Measurements from ENCODE around the gene AAK1.
"Not testable (repeated sequence)": the region's sequence is repeated elsewhere in the genome, so short reads cannot be mapped to it uniquely, and the experiment has no call there.

AAK1 gene

DNA sequence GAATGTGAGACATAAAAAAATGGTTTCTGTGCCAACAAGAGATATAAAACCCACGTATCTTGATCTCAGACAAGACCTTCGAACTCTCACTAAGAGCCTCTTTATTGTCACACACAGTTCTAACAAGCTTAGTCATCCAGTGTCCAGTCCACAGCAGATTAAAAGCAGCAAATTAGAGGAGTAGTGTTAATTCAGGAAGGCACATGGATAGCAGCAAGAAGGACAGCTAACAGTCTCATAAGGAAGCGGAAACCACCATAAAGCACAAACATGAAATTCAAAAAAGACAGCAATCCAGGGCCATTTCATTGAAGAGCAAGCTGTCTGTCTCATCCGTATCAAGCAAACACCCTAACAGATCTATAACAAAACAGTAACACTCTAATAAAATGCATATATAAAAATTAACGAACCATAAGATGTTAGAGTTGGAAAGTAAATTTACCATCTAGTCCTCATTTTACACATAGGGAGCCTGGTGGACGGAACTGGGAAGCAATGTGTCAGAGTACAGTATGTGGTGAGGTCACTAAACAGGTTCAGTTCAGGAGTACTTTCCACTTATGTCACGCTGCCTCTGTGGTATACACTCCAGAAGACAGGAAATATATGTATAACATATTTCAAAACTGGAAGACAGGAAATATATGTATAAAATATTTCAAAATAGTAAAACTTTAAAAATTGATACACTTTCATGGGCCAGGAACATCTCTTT lies 18.3 kb downstream of the AAK1 start:
- DNase-seq (ENCODE audit: low read depth in 3 of 3): no peak

- no peak for DNase-seq (ENCODE audit: low read depth in 3 of 3)
Measured at GRCh38 chr2:69624611-69625010, 18.9 kb downstream of the AAK1 start.

DNA sequence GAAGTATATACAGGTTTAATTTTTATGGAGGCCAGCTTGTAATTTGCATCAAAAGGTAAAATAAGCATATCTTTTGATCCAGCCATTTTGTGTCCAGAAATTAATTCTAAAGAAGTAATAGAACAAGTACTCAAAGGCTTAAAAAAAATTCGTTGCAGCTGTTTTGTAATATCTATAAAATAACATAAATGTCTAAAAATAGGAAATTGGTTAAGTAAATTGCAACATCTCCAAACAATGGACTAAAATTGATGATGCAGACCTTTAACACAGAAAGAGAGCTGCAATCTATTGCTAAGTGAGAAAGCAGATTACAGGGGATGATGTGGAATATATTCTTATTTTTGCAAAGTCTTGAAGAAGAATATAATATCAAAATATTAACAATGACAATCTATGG lies 19.4 kb downstream of the AAK1 start:
- no peak for DNase-seq (ENCODE audit: low read depth in 3 of 3)

DNA sequence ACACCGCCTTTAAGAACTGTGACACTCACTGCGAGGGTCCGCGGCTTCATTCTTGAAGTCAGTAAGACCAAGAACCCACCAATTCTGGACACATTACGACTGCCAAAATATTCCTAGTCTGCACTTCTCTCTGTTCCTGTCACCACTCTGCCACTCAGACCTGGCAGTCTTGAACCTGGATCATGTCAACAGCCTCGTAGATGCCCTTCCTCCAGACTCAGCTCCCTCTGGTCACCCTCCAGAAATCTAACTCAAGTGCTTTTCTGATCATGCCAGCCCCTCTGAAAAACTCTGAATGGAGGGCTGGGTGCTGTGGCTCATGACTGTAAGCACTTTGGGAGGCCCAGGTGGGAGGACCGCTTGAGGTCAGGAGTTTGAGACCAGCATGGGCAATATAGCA lies 20.3 kb downstream of the AAK1 start:
- DNase-seq (ENCODE audit: low read depth in 3 of 3): no peak

DNA sequence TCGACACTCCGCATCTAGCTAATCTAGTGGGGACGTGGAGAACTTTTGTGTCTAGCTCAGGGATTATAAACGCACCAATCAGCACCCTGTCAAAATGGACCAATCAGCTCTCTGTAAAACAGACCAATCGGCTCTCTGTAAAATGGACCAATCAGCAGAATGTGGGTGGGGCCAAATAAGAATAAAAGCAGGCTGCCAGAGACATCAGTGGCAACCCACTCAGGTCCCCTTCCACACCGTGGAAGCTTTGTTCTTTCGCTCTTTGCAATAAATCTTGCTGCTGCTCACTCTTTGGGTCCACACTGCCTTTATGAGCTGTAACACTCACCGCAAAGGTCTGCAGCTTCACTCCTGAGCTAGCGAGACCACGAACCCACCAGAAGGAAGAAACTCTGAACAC lies 20.7 kb downstream of the AAK1 start:
- not testable (repeated sequence) for DNase-seq (ENCODE audit: low read depth in 3 of 3)

- DNase-seq (ENCODE audit: low read depth in 3 of 3): not testable (repeated sequence)
Measured at GRCh38 chr2:69622017-69622540, 21.5 kb downstream of the AAK1 start.

- DNase-seq (ENCODE audit: low read depth in 3 of 3): no peak
Measured at GRCh38 chr2:69621440-69621839, 22.1 kb downstream of the AAK1 start.

GRCh38 chr2:69620870-69621269 lies 22.7 kb downstream of the AAK1 start:
- no peak for DNase-seq (ENCODE audit: low read depth in 3 of 3)

- DNase-seq (ENCODE audit: low read depth in 3 of 3): no peak
Measured at GRCh38 chr2:69619725-69620124, 23.8 kb downstream of the AAK1 start.

- no peak for DNase-seq (ENCODE audit: low read depth in 3 of 3)
Measured at GRCh38 chr2:69618362-69618761, 25.2 kb downstream of the AAK1 start.

GRCh38 chr2:69617744-69618143 lies 25.8 kb downstream of the AAK1 start:
- DNase-seq (ENCODE audit: low read depth in 3 of 3): no peak

DNA sequence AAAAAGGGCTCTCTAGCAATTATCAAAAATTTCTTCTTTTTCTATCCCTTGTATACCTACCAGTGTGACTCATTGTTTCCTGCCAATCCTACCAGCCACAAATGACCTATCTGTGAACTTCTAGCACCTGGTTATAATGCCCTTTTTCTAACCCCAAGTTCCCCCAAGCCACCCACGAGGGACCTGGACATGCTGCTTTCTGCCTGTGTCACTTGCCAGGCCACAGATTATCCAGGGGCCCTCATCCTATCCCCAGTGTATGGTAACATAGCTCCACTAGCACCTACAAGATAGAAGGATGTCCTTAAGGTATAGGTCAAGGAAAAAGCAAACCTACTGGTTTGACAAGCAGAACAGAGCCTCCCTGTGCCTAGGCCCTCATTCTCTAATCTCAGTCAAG lies 26.8 kb downstream of the AAK1 start:
- peak in 2 of 3 donors; percentile 32 for DNase-seq (ENCODE audit: low read depth in 3 of 3)

- no peak for DNase-seq (ENCODE audit: low read depth in 3 of 3)
Measured at GRCh38 chr2:69615969-69616368, 27.6 kb downstream of the AAK1 start.

GRCh38 chr2:69615078-69615625 lies 28.4 kb downstream of the AAK1 start:
- no peak for DNase-seq (ENCODE audit: low read depth in 3 of 3)

DNA sequence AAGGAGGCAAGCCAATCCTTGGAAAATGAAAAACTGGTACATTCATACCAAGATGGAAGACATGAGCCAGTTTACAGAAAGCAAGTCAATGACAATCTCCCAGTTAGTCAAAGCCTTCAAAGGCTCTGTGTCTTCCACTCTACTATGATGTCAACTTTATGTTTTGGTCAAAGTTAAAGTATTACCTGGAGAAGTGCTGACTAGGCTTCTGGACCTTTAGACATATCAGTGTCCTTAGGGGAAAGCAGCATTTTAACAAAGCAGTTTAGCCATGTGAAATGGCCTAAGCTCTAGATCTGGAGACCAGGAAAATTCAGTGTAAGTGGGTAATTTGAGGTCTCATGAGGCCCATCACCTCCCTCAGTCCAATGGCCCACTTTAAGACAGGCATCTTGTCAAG lies 30.8 kb downstream of the AAK1 start:
- no peak for DNase-seq (ENCODE audit: low read depth in 3 of 3)

- no peak for DNase-seq (ENCODE audit: low read depth in 3 of 3)
Measured at GRCh38 chr2:69612200-69612599, 31.3 kb downstream of the AAK1 start.

GRCh38 chr2:69608109-69608508 lies 35.4 kb downstream of the AAK1 start:
- no peak for DNase-seq (ENCODE audit: low read depth in 3 of 3)

DNA sequence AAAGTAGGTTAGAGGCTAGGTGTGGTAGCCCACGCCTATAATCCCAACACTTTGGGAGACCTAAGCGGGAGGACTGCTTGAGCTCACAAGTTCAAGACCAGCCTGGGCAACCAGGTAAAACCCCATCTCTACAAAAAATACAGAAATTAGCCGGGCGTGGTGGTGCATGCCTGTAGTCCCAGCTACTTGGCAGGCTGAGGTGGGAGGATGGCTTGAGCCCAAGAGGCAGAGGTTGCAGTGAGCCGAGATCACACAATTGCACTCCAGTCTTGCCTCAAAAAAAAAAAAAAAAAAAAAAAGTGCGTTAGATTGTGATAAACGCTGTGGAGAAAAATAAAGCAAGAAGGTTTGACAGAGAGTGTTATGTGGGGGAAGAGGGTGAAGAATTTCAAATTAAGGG lies 36.8 kb downstream of the AAK1 start:
- not testable (repeated sequence) for DNase-seq (ENCODE audit: low read depth in 3 of 3)

- DNase-seq (ENCODE audit: low read depth in 3 of 3): no peak
Measured at GRCh38 chr2:69605284-69605683, 38.3 kb downstream of the AAK1 start.

DNA sequence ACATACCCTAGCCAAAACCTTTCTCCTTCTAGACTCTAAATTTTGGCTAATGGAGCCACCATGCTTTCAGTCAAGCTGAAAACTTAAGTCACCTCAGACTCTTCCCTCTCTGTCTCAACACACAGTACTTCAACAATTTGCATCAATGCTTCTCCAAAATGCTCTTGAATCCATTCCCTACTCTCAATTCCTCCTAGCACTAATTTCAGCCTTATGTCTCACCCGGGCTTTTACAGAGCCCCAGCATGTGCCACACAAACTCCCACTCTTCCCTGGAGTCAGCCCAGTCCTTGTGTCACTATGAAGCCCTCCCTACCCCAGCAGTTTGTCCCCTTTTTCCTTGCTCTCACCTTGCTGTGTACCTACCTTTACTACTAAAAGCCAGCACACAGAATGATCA lies 38.7 kb downstream of the AAK1 start:
- no peak for DNase-seq (ENCODE audit: low read depth in 3 of 3)

- DNase-seq (ENCODE audit: low read depth in 3 of 3): no peak
Measured at GRCh38 chr2:69604026-69604678, 39.4 kb downstream of the AAK1 start.

DNA sequence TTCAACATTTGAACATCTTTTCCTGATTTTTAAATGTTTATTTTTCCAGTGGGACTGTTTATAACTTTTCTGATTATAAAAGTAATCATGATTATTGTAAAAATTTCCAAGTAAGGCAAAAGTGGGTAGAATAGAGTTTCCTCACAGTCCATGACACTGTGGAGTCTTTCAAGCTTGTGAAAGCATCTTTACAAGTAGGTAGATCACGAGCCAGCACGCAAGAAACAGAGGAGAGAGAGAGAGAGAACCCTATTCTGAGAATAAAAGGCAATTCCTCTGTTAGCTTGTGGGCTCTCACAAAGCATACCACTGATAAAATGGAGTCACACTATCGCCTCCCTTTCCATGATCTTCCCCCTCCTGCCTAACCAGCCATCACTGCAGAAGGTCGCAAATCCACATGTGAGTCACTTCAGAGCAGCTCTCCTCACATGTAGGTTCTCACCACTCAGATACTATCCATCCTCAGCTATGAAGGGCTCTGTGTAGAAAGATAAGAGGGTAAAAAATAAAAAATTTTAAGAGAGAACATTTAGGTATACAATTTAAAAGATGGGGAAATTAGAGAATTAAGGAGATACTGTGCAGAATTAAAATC lies 40.3 kb downstream of the AAK1 start:
- DNase-seq (ENCODE audit: low read depth in 3 of 3): no peak

DNA sequence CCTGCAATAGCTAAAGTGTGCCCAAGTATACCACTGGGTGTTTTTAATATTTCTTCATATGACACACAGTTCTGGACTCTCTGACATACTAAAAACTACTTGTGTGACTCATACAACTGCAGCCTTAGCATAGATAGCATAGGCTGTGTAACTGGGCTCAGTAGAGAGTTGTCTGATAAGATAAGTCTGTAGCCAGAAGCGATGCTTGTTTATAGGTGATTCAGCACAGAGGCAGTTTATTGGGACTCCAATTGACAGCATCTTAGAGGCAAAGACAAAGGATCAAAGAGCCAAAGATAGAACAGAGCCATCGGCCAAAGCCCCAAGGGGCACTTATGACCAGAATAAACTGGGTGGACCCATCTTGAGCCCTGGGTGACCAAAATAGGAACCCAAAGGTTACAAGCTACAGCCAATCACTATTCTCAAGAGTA lies 42.3 kb downstream of the AAK1 start:
- no peak for DNase-seq (ENCODE audit: low read depth in 3 of 3)
